ENCODE results near the gene EIF2B1. TPM values are rescaled to one million over a fixed set of nuclear protein-coding genes. Genes with fewer than 3 reads are reported as not detected.
"Not testable (repeated sequence)": the region's sequence is repeated elsewhere in the genome, so short reads cannot be mapped to it uniquely, and the experiment has no call there.

Gene EIF2B1
- total RNA-seq, 1 donor from 2014 or later = 135 TPM

DNA sequence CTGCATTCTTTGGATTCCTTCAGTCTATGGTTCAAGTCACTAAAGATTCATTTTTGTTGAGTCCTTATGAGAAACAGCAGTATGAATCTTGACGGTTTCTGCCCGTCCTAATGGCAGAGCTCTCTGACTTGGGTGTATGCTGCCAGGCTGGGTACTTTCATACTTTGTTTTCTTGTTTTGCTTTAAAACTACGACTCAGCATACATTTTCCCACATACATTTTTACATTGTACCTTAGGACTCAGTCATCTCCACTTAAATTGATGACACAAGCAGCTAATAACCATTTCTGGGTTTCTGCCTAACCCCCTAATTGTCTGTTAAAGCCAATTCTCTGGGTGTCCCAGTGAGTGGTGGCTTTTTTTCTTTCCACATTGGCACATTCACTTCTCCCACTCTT lies 36.4 kb downstream of the EIF2B1 start:
- DNase-seq (ENCODE audit: low read depth) = no peak
- TF ChIP-seq, protein P1, sequence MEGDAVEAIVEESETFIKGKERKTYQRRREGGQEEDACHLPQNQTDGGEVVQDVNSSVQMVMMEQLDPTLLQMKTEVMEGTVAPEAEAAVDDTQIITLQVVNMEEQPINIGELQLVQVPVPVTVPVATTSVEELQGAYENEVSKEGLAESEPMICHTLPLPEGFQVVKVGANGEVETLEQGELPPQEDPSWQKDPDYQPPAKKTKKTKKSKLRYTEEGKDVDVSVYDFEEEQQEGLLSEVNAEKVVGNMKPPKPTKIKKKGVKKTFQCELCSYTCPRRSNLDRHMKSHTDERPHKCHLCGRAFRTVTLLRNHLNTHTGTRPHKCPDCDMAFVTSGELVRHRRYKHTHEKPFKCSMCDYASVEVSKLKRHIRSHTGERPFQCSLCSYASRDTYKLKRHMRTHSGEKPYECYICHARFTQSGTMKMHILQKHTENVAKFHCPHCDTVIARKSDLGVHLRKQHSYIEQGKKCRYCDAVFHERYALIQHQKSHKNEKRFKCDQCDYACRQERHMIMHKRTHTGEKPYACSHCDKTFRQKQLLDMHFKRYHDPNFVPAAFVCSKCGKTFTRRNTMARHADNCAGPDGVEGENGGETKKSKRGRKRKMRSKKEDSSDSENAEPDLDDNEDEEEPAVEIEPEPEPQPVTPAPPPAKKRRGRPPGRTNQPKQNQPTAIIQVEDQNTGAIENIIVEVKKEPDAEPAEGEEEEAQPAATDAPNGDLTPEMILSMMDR (conservative IDR thresholded peaks at IDR 0.05; ENCODE audit: low read depth, low read length) = no peak
- H3K4me3 ChIP-seq (ENCODE audit: low read depth, low read length) = no peak overlapping the region

DNA sequence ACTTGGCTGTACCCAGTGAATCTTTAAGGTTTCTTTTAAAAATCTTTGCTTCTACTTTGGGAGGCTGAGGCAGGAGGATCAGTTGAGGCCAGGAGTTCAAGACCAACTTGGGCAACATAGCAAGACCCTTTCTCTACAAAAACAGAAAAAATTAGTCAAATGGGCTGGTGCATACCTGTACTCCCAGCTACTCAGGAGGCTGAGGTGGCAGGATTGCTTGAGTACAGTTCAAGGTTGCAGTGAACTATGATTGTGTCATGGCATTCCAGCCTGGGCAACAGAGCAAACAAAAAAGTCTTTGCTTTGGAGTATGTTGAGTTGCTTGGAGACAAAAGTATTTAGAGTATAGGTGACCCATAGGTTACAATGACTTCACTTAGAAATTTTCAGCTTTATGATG lies 37.8 kb downstream of the EIF2B1 start:
- TF ChIP-seq, protein P1 (conservative IDR thresholded peaks at IDR 0.05; ENCODE audit: low read depth, low read length) = no peak
- no peak for DNase-seq (ENCODE audit: low read depth)
- H3K4me3 ChIP-seq (ENCODE audit: low read depth, low read length) = no peak overlapping the region

DNA sequence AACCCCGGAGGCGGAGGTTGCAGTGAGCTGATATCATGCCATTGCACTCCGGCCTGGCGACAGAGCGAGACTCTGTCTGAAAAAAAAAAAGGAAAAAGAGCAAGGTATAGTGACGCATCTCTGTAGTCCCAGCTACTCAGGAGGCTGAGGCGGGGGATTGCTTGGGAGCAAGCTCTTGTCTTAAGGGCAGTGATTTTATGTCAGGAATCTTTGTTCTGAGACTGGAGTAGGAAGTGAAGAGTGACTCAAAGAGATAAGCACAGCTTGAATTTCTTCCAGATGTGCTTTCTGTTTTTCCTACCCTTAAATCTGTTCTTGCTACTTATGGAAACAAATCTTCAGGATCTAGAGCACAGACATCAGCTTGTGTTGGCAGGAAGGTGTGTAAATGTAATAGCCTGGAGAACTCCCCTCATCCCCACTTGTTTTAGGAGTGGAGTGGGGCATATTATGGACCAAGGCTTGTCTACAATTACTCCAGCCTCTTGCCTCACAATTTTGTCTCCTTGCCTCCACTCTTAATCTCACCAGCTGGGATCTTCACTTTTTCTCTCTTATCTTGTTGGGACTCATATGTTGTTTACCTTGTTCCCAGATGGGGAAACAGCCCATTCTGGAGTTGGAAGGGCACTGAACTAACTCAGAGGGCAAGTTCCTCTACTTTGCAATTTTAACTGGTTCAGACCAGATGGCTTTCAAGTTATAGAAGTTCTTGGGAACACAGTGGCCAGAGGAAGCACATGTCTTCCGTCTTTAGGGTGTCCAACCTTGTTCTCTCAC lies 41.6 kb downstream of the EIF2B1 start:
- H3K4me3 ChIP-seq (ENCODE audit: low read depth, low read length) = no peak overlapping the region
- TF ChIP-seq, protein P1 (conservative IDR thresholded peaks at IDR 0.05; ENCODE audit: low read depth, low read length) = no peak
- no peak for DNase-seq (ENCODE audit: low read depth)

DNA sequence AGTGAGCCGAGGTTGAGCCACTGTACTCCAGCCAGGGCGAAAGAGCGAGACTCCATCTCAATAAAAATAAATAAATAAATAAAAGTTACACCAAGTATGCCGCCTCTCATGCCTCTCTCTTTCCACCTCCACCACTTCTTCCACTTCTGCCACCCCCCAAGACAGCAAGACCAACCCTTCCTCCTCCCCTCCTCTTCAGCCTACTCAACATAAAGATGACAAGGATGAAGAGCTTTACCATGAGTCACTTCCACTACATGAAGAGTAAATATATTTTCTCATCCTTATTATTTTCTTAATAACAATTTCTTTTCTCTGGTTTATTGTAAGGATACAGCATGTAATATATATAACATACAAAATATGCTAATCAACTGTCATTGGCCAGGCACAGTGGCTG lies 52.7 kb downstream of the EIF2B1 start:
- TF ChIP-seq, protein P1 (conservative IDR thresholded peaks at IDR 0.05; ENCODE audit: low read depth, low read length) = no peak
- H3K4me3 ChIP-seq (ENCODE audit: low read depth, low read length) = no peak overlapping the region
- DNase-seq (ENCODE audit: low read depth) = no peak

DNA sequence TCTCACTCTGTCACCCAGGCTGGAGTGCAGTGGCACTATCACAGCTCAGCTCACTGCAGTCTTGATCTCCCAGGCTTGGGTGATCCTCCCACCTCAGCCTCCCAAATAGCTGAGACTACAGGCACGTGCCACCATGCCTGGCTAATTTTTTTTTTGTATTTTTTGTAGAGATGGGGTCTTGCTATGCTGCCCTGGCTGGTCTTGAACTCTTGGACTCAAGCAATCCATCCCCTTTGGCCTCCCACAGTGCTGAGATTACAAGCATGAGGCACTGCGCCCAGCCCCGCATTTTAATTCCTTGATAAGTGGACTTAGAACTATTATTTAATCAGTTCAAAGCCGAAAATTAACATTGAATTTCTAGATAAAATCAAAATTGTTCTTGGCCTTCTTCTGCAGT lies 54.7 kb downstream of the EIF2B1 start:
- not testable (repeated sequence) for H3K4me3 ChIP-seq (ENCODE audit: low read depth, low read length); DNase-seq (ENCODE audit: low read depth)

DNA sequence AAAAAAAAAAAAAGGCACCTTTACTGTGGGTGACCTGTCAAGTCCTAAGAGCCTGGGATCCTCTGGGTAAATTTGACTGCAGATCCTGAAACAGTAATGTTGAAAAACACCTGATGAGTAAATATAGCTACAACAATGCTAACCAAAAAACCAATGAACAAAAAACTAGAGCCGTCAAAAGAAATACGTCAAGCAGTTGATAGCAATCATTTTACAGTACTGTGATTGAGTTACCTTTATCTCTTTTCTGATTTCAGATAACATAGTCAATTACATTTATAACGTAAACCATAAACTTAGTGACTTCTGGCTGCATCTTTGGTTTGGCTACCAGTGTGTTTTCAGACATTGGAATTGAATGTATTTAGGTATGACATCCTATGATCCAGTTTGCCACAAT lies 55.2 kb downstream of the EIF2B1 start:
- H3K4me3 ChIP-seq (ENCODE audit: low read depth, low read length) = no peak overlapping the region
- TF ChIP-seq, protein P1 (conservative IDR thresholded peaks at IDR 0.05; ENCODE audit: low read depth, low read length) = no peak
- DNase-seq (ENCODE audit: low read depth) = no peak

DNA sequence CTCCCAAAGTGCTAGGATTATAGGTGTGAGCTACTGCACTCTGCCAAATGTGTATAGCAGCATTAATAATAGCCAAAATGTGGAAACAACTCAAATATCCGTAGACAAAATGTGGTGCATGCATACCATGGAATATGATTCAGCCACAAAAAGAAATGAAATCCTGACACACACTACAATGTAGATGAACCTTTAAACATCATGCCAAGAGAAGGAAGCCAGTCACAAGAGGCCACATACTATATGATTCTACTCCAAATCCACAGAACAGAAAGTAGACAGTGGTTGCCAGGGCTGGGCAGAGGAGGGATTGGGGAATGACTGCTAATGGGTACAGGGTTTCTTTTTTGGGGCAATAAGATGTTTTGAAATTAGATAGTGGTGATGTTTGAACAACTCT lies 56.9 kb downstream of the EIF2B1 start:
- TF ChIP-seq, protein P1 (conservative IDR thresholded peaks at IDR 0.05; ENCODE audit: low read depth, low read length) = no peak
- no peak overlapping the region for H3K4me3 ChIP-seq (ENCODE audit: low read depth, low read length)
- DNase-seq (ENCODE audit: low read depth) = no peak

All from epithelial cell of proximal tubule (primary cell).